HG03342 (cell line): ENCODE measurements around the gene SRRT.

Source experiments
- ATAC-seq: cut with Tn5 transposase; IDR thresholded peaks from one replicate; pipeline ENCODE4 v1.9.1; 2021; ENCODE audit warnings: mild to moderate bottlenecking, moderate library complexity; ENCODE audit not compliant: unreplicated experiment

The SRRT gene

DNA sequence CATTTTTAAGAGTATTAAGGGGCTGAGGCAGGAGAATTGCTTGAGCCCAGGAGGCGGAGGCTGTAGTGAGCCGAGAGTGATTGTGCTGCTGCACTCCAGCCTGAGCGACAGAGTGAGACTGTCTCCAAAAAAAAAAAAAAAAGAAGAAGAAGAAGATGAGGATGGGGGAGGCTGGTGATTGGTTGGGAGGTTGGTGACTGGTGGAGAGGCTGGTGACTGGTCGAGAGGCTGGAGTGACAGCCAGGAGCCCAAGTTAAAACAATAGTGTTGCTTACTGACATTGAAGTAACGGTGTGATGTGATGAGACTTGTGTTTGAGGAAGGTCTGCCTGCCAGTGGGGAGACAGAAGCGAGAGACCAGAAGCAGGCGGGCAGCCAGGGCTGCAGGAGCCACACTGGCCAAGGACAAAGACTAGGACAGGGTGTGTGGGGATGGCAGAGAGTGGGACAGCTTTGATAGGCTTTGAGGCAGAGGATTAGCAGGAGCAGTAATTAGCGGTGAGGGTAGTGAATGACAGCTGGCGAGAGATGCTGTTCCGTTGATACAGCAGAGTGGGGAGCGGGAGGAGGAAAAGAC lies 4.9 kb downstream of the SRRT start:
- no peak for ATAC-seq

DNA sequence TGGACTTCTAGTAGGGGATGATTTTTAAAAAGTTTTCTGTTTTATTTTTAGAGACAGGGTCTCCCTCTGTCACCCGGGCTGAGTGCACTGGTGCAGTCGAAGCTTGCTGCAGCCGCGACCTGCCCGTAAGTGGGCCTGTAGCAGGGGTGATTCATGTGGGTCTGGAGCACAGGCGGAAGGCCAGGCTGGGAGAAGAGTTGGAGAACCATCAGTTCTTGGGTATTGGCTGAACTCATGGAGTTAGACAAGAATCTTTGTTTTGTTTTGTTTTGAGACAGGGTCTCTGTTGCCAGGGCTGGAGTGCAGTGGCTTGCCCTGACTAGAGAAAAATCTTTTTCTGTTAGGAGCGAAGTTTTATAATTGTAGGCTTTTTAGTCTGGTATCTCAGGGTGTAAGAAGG lies 5.7 kb downstream of the SRRT start:
- no peak for ATAC-seq

DNA sequence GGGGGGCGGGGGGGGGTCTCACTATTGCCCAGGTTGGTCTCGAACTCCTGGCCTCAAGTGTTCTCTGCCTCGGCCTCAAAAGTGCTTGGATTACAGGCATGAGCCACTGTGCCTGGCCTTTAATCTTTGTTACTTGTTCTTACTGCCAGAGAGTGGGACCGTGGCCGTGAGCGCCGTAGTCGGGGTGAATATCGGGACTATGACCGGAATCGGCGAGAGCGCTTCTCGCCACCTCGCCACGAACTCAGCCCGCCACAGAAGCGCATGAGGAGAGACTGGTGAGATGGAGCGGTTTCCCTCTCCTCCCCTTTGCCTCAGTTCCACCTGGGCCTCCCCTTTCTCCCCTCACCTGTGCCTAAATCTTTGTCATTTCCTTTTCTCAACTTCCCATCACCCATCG lies 6.2 kb downstream of the SRRT start:
- no peak for ATAC-seq

DNA sequence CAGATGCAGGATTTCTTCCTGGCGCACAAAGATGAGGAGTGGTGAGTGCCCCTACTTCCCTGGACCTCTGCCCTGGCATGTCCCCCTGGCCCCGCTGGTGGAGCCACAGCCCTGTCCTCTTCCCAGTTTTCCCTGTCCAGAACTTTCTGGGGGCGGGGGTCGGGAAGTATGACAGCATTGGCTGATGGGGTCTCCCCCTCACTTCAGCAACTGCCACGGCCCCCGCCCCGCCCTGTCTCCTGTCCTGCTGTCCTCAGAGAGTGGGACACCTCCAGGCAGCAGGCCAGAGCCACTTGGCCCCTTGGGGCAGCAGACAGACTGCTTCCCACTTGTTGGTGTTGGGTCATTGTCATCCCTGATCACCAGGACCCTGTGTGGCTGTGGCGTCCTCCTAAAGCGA lies 7.3 kb downstream of the SRRT start:
- ATAC-seq = no peak

DNA sequence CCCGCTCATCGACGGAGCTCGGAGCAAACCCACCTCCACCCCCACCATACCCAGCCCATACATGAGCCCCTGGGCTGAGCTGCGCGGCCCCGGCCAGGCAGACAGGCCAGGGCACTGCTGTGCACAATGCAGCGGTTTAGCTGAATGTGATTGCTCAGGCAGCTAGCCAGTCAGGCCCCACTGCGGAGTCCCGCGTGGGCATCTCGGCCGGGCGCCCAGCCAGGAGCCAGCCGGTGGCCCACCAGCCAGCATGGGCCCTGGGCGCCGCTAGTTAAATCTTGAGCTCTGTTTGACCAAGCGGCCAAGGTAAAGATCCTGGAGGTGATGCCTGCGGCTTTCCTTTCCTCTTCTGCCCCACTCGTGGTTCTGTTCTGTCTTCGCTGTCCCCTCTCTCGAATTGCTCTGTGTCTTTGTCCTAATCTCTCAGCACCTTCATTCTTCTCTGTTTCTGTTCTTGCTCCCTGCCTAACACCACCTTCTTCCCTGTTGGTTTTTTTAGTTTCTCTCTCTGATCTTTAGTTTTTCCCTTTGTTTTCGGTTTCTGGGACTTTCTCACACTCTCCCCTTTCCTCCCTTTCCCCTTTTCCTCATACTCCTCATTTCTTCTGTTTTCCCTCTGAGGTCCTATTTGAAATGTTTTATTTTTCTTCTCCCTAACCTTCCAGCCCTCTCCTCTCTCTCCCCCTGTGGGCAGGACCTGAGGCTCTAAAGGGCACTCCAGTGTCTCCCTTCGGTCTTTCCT lies 8.1 kb downstream of the SRRT start:
- no peak for ATAC-seq

DNA sequence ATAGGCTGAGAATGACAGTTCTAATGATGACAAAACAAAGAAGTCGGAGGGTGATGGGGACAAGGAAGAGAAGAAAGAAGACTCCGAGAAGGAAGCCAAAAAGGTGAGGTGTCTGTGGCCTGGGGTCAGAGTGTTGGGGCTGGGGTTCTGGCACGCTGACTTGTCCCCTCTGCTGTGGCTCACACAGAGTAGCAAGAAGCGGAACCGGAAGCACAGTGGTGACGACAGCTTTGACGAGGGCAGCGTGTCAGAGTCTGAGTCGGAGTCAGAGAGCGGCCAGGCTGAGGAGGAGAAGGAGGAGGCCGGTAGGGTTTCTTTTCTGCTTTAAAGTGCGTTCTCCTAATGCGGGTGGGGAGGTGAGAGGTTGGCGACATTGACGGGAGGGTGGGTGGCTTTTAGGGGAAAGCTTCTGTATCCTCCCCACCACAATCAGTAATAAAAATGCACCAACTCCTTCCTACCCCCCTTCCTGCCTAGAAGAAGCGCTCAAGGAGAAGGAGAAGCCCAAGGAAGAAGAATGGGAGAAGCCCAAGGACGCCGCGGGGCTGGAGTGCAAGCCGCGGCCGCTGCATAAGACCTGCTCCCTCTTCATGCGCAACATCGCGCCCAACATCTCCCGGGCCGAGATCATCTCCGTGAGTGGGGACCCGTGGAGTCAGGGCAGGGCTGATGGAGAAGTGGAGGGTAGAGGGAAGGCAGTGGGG lies 10.0 kb downstream of the SRRT start:
- no peak for ATAC-seq

DNA sequence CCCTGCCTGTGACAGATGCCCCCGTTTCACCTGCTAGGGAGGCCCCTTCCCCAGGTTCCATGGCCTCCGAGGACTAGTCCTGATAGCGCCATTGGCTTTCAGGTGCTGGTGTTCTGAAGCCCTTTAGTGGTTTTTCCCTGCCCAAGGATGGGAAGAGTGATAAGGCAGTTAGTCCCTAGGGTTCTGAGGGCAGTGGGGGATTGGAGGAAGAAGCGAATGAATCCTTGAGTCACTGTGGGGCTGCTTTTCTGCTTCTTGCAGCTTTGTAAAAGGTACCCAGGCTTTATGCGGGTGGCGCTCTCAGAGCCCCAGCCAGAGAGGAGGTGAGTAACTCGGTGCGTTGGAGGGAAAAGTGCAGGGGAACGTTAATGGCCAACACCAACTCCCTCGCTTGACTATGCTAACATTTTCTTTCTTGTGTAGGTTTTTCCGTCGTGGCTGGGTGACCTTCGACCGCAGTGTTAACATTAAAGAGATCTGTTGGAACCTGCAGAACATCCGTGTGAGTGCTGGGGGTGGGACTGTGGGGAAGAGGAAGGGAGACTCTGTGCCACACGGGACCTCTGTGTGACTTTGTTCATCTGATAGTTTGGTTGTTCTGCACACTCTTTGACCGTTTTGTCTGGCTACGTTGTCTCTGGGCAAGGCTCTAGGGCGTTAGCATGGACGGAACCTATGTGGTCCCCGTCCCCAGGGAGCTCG lies 10.7 kb downstream of the SRRT start:
- ATAC-seq = no peak

DNA sequence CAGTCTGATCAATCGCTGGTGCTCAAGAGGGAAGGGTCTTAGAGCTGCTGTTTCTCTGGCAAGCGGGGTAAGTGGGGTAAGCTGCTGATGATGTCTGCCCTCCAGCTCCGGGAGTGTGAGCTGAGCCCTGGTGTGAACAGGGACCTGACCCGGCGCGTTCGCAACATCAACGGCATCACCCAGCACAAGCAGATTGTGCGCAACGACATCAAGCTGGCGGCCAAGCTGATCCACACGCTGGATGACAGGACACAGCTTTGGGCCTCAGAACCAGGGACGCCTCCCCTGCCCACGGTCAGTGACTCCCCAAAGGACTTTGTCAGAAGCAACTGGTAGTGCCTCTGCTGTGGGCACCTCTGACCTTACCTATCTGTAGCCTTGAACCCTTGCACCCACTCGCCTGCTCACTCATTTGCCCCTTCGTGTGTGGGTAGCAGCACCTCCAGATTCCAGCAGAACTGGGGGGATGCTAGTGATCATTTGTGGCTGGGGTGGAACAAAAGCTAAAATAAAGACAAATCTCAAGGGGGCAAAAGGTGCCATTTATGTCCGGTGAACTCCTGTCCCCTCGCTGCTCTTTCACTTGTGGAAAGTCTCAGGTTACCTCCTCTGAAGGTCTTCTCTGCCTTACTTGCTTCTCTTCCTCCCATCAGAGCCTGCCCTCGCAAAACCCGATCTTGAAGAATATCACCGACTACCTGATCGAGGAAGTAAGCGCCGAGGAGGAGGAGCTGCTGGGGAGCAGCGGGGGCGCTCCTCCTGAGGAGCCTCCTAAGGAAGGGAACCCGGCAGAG lies 11.4 kb downstream of the SRRT start:
- no peak for ATAC-seq

DNA sequence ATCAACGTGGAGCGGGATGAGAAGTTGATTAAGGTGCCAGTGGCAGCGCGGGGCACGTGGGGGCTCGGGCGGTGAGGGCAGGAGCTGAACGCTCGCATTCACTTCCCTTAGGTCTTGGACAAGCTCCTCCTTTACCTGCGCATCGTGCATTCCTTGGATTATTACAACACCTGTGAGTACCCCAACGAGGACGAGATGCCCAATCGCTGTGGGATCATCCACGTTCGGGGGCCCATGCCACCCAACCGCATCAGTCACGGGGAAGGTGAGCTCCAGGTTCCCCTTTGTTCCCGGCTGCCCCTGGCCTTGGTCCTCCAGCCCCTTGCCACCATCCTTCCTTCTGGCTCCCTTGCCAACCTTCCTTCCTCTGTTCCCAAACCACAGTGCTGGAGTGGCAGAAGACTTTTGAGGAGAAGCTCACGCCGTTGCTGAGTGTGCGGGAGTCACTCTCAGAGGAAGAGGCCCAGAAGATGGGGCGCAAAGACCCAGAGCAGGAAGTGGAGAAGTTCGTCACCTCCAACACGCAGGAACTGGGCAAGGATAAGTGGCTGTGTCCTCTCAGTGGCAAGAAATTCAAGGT lies 12.1 kb downstream of the SRRT start:
- ATAC-seq = no peak

DNA sequence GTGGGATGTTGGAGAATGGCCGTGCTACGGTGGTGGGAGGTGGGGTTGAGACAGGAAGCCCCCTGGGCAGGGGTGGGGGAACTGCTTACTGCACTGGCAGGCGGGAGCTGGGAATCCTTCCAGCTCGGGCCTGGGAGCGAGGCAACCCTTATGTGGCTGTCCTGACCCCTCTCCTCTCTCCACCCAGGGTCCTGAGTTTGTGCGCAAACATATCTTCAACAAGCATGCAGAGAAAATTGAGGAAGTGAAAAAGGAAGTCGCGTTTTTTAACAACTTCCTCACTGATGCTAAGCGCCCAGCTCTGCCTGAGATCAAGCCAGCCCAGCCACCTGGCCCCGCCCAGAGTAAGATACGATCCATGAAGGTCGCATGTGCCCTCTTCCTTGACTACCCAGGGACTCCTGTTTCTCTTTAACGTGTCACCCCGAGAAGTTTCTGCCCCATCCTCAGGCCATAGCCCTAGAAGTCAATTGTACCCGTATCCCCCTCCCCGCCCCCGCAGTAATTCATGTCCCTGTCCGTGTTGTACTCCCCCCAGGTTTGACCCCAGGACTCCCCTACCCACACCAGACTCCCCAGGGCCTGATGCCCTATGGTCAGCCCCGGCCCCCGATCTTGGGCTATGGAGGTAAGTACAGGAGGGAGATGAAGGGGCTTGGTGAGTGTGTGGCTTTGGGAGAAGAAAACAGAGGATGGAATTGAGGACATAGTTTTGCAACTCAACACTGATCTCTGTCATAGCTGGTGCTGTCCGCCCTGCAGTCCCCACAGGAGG lies 12.8 kb downstream of the SRRT start:
- peak; percentile 42 for ATAC-seq

DNA sequence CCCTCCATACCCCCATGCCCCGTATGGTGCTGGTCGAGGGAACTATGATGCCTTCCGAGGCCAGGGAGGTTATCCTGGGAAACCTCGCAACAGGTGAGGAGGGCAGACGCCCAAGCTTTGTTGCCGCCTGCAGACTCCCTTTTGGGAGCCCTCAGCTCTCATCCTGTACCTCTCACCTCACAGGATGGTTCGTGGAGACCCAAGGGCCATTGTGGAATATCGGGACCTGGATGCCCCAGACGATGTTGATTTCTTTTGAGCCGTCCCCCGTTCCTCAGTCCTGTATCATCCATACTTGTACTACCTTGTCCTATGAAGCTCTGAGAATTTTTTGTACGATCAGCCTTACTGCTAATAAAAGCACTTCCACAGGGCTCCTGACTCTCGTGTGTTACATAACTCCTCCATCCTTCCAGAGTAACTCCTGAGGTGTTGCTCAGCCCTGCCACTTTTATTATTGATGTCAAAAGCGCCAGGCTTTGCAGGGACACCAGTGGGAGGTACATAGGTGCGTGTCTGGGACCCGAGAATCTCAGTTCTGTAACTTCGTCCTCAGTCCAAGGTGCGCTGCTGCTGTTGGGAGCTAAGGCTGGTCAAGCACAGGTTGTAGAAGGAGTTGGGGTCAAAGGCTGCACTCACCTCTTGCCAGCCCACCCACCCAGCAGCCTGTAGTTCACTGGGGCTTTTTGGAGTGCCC lies 13.5 kb downstream of the SRRT start:
- ATAC-seq = no peak

DNA sequence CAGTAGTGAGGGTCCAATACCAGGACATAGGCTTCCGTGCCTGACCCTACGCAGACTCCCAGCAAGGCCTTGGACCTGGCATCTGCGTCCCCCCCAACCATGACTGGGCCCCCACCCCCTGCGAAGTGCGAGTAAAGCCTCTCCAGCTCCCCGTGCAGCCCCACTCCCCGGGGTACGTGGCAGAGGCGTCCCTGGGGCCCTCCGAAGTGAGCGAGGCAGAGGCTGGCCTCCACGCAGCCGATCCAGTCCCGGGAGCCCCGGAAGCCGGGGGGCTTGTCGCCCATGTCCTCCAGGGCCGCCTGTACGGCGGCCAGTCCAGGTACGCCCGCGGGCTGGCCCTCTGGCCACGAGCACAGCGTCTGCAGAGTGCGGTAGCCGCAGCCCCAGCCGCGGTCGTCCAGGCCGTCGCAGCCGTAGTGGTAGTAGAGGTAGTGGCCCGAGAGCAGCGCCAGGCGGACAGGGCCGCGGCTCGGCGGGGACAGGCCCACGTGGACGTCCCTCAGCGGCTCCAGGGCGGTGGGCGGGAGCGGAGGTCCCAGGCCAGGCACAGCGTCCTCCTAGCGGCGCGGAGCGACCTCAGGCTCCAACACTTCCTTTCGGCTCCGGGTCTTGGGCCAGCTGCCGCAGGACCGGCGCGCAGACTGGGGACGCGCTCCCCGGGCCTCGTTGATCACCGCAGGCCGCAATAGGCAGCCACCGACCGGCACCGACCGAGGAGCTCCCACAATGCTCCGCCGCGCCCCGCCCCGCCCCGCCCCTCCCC lies 14.3 kb downstream of the SRRT start, which contains the start of gene UFSP1:
UFSP1 (minus strand) TSS at position 728 of the 763 bp plus-strand sequence; CDS start at position 284, 444 bp downstream.
- ATAC-seq = no peak

DNA sequence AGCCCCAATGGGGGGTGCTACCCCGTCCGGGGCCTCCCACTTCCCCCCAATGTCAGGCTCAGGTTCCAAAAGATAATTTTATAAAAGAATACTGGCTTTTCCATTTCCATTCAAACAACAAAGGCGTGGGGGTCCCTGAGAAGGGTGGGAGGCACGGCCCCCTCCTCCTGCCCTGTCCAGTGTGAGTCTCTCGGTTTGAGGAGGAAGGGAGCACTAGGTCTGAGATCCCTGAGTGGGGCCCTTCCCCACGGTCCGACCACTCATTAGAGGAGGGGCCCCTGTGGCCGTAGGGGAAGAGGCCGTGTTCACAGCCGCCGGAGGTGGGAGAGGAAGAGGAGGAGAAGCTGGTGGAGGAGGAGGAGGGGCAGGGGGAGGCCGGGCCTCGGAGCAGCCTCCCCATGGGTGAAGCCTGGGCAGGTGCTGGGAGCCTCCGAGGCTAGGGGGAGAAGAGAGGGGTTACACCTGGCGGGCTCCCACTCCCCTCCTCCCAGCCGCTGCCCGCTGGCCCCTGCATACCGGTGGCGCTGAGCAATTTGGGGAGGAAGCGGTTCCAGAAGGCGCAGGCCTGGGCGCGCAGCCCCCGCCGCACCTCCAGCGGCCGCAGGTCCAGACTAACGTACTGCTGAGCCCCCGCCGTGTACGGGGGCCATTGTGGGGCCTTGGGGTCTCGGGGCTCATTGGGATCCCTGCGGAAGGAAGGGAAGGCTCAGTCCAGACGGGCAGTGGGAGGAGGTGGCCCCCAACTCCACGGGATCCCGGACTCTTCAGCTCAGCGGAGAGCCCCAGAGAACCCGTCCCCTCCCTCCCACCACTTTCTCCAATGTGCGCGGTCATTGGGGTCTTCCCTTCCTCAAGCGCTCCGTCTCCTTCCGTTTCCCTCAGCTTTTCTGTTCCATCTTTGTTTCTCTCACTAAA lies 16.0 kb downstream of the SRRT start:
- ATAC-seq = no peak

DNA sequence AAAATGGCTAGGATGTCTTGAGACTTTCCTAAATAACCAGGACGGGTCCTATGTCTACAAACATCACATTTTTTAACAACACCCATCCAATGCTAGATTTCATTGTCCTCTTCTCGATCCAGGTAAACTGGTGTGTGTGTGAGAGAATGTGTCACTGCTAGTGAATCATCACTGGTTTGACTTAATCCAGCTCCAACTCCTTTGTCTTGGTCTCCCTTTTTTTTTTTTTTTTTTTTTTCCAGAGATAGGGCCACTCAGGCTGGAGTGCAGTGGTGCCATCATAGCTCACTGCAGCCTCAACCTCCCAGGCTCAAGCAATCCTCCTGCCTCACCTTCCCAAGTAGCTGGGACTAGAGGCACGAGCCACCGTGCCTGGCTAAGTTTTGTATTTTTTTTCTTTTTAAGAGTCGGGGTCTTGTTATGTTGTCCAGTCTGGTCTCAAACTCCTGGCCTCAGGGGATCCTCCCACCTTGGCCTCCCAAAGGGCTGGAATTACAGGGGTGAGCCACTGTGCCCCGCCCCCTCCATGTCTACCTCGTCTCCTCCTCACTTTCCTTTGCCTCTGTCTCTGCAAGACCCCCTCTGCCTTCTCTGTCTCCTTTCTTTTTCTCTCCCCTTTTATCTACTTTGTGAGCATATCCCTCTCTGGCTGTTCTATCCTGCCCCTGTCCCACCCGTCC lies 16.8 kb downstream of the SRRT start:
- ATAC-seq = no peak

DNA sequence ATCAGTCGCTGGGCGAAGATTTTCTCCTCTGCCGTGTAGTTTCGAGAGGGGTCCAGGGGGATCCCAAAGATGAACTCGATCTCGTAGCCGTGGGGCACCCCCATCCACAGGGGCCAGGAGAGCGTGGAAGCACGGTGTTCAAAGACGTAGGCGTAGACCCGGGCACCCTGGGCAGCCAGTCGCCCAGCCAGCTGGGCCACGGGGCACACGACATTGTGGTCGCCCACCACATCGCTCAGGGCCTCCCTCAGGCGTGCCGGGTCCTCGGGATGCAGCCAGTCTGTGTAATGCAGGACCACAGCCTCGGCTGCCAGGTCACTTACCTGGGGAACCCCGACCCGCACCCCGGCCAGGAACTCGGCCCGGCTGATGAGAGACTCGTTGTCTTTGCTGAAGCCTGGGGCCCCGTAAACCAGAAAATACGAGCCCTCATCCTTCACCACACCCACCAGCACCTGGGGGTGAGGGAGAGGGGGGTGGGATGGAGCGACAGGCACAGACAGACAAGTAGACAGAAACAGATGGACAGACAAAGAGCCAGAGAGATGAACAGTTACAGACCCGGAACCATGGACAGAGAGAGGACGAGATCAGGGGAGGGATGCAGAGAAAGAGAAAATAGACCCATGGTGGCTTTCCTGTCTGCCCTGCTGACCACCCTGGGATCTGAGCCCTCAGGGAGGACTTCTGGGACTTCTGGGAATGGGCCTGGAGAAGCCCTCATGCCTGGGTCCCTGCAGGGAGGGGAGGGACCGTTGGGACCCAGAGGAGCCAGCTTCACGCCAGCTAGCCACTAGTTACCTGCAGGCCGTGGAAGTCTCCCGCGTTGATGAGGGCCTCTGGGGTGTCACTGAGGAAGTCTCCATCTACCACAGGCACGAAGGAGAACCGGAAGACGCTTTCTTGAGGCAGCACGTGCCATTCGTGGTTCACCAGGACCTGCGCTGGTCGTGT lies 17.7 kb downstream of the SRRT start:
- ATAC-seq = no peak
